NCI-H2081 treated with DMSO at 0.1 percent for 48 hours (cell line): Measurements from ENCODE around the gene TRPV5.

ENCODE experiments used
- DNase-seq: peaks from one replicate; lab custom pipeline; 2025; lab: John Stamatoyannopoulos, UW

TRPV5 gene

GRCh38 chr7:142870566-142871259, 62.8 kb downstream of the TRPV5 start:
- DNase-seq, result no peak

GRCh38 chr7:142870147-142870559, 63.4 kb downstream of the TRPV5 start:
- DNase-seq, result no peak

GRCh38 chr7:142869434-142869833, 64.1 kb downstream of the TRPV5 start:
- no peak for DNase-seq

- no peak for DNase-seq
These were observed 64.5 kb downstream of the TRPV5 start for GRCh38 chr7:142868986-142869415.

- no peak for DNase-seq
These were observed 65.2 kb downstream of the TRPV5 start for GRCh38 chr7:142868188-142868985.

GRCh38 chr7:142867398-142868187, 66.0 kb downstream of the TRPV5 start:
- DNase-seq, result no peak

GRCh38 chr7:142867097-142867378, 66.5 kb downstream of the TRPV5 start:
- no peak for DNase-seq

GRCh38 chr7:142866361-142867096, 67.0 kb downstream of the TRPV5 start:
- DNase-seq, result no peak

GRCh38 chr7:142865766-142866165, 67.8 kb downstream of the TRPV5 start:
- no peak for DNase-seq

GRCh38 chr7:142864980-142865747, 68.4 kb downstream of the TRPV5 start:
- DNase-seq, result no peak

- no peak for DNase-seq
These were observed 69.5 kb downstream of the TRPV5 start for GRCh38 chr7:142863891-142864685.

GRCh38 chr7:142862786-142863400, 70.7 kb downstream of the TRPV5 start:
- no peak for DNase-seq

- DNase-seq, result no peak
These were observed 71.2 kb downstream of the TRPV5 start for GRCh38 chr7:142862351-142862750.

GRCh38 chr7:142860968-142861367, 72.6 kb downstream of the TRPV5 start:
- no peak for DNase-seq

- no peak for DNase-seq
These were observed 73.7 kb downstream of the TRPV5 start for GRCh38 chr7:142859829-142860228.

GRCh38 chr7:142859411-142859810, 74.1 kb downstream of the TRPV5 start:
- DNase-seq, result no peak
